CD4-positive, alpha-beta T cell treated with Interleukin-17A for 1 hour (primary cell): ENCODE measurements around the gene PEX19.

Experiments
- DNase-seq: peaks from one replicate; pipeline ENCODE4 v3.0.0-alpha.2; 2020

The PEX19 gene

GRCh38 chr1:160237558-160237957 lies 47.4 kb downstream of the PEX19 start:
- DNase-seq = no peak

DNA sequence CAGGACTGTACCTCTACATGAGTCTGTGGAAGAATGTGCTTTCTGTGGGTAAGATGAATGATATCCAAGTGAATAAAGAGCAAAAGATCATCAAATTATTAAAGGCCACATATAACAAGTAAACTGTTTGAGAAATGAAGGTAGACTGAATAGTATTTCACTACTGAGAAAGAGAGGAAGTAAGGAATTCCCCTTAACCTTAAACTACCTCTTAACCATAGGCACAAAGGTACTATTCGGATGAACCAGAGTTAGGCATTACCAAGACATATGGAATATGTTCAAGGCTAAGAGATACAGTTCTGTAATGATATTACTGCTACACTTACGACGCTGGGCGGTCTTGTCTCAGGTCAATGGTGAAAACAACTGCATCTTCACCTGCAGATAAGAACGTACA lies 48.1 kb downstream of the PEX19 start:
- no peak for DNase-seq

DNA sequence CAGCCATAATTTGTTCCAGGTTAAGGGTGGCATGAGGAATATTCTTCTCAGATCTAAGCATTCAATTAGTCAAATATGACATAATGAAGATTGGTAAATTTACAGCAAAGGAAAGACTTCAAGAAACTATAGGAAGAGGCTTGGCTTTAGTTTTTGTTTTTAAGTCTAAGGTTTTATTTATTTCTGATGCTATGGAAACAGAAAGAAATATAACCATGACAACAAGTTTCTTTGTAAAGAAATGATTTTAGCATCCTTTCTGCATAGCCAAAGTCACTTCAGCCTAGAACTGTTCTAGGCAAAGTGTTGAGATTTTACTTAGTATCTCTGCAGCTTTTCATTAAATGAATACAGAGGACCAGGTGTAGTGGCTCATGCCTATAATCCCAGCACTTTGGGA lies 52.0 kb downstream of the PEX19 start:
- no peak for DNase-seq

DNA sequence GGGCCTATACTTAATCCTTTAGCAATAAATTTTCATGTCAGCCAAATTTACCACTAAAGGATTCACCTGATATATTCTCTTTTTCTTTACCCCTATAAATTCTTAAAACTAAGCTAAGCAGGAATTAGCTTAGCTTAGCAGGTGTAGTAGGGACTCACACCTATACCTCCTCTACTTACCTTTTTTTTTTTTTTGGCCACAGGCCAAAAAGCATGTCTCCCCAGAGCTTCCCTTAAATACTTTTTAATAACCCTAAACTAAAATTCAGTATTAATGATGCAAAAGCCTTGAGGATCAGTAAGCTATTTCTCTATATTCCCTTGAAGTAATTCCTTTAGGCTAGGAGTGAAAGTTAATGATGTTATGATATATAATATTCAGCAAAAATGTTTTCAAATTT lies 56.5 kb downstream of the PEX19 start:
- no peak for DNase-seq

- DNase-seq = no peak
These were observed 57.4 kb downstream of the PEX19 start for GRCh38 chr1:160227561-160227960.

DNA sequence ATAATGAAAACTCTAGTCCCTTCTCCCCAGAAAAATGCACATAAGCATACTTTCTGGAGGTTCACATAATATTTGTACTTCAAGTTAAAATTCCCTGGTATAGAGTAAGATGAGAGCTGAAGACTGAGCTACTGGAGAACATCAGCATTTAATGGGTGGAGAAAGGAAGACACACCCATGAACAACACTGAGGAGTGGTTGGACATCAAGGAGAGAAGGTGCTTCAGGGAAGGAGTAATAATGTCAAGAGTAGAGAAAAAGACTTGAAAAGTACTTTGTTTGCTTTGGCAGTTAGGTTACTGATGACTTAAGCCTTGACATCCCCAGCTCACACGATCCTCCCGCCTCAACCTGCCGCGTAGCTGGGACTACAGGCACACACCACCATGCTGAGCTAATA lies 57.9 kb downstream of the PEX19 start:
- DNase-seq = no peak
